Activated B cell treated with CpG ODN at 0.5 μM for 24 hours (primary cell): Measurements from ENCODE around the gene MCAT. TPM values are rescaled to one million over a fixed set of nuclear protein-coding genes. Genes with fewer than 3 reads are reported as not detected.
"Not testable (repeated sequence)": the region's sequence is repeated elsewhere in the genome, so short reads cannot be mapped to it uniquely, and the experiment has no call there.

Source experiments
- ATAC-seq: fragments of 200-7000 bp; cut with Tn5 transposase; one replicate; pipeline ENCODE4 v1.10.0; 2021; ENCODE audit warnings: low read depth, mild to moderate bottlenecking, moderate library complexity
- CTCF ChIA-PET: fragments of 350-600 bp; sonication (Branson Sonifier 250); formaldehyde crosslinking; loops from one replicate; lab custom pipeline; 2021; ENCODE audit warnings: antibody characterized with exemption; lab: Charles Lee
- POLR2A ChIA-PET: fragments of 350-600 bp; sonication (Branson Sonifier 250); formaldehyde crosslinking; loops from one replicate; lab custom pipeline; 2021; ENCODE audit warnings: antibody characterized with exemption; lab: Charles Lee
- DNase-seq: peaks from one replicate; pipeline ENCODE4 v3.0.0; 2022
- H3K27ac Mint-ChIP-seq: one replicate; pipeline ENCODE4 v1.8.0; 2020; ENCODE audit warnings: mixed read lengths
- H3K27me3 Mint-ChIP-seq: one replicate; pipeline ENCODE4 v1.8.0; 2021; ENCODE audit warnings: mixed read lengths
- H3K36me3 Mint-ChIP-seq: one replicate; pipeline ENCODE4 v1.8.0; 2021; ENCODE audit warnings: low read depth, mixed read lengths
- H3K4me1 Mint-ChIP-seq: one replicate; pipeline ENCODE4 v1.8.0; 2021; ENCODE audit warnings: mixed read lengths
- H3K4me3 Mint-ChIP-seq: one replicate; pipeline ENCODE4 v1.8.0; 2020; ENCODE audit warnings: mild to moderate bottlenecking, mixed read lengths
- H3K9me3 Mint-ChIP-seq: one replicate; pipeline ENCODE4 v1.8.0; 2020; ENCODE audit warnings: mixed read lengths
- intact Hi-C: fragments of 100-400 bp; cut with micrococcal nuclease; formaldehyde crosslinking; loops from one replicate; pipeline ENCODE4 v1.15.1; 2024
- total RNA-seq: library from RNA; stranded (reverse); gene quantifications from 2 replicates; pipeline ENCODE4 v1.2.3, GENCODE V29; 2022
- TF ChIP-seq, protein P1 (sequence below): fragments of 200-600 bp; IDR thresholded peaks from one replicate; pipeline ENCODE4 v1.8.0; 2022; ENCODE audit warnings: antibody characterized with exemption, mild to moderate bottlenecking

MCAT gene
- total RNA-seq, 1 donor from 2014 or later = 12.7 TPM

- peaks cover 53% of the 10 kb centered on the region for H3K4me1 Mint-ChIP-seq
- DNase-seq (peak; percentile 71), ATAC-seq (peak; percentile 65)
- POLR2A ChIA-PET = interaction anchor here (1.0 kb wide), 1 partner anchor 10 kb away, joined by 3 read pairs; no protein-coding TSS in a partner anchor
- no peaks in the 10 kb centered on the region for H3K27me3 Mint-ChIP-seq
- peak within 1 kb of the TSS; percentile 89 for H3K4me3 Mint-ChIP-seq
- intact Hi-C loops = loop anchor here (1.0 to 5.0 kb wide), 3 partner anchors 8 to 39 kb away; partner anchors contain the start of genes BIK, MCAT and TTLL12
- peaks cover 3% of the 10 kb centered on the region for H3K36me3 Mint-ChIP-seq
- CTCF ChIA-PET = no interaction called here
- H3K9me3 Mint-ChIP-seq = no peaks in the 10 kb centered on the region
- TF ChIP-seq, protein P1, sequence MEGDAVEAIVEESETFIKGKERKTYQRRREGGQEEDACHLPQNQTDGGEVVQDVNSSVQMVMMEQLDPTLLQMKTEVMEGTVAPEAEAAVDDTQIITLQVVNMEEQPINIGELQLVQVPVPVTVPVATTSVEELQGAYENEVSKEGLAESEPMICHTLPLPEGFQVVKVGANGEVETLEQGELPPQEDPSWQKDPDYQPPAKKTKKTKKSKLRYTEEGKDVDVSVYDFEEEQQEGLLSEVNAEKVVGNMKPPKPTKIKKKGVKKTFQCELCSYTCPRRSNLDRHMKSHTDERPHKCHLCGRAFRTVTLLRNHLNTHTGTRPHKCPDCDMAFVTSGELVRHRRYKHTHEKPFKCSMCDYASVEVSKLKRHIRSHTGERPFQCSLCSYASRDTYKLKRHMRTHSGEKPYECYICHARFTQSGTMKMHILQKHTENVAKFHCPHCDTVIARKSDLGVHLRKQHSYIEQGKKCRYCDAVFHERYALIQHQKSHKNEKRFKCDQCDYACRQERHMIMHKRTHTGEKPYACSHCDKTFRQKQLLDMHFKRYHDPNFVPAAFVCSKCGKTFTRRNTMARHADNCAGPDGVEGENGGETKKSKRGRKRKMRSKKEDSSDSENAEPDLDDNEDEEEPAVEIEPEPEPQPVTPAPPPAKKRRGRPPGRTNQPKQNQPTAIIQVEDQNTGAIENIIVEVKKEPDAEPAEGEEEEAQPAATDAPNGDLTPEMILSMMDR = no peak
- peak within 1 kb of the TSS; percentile 82 for H3K27ac Mint-ChIP-seq
Observed at GRCh38 chr22:43151251-43152002, 8.2 kb upstream of the MCAT start, which contains the start of gene TSPO. Gene TSPO (plus strand): TSS chr22:43151559. CDS start chr22:43159239, 7,680 bp downstream.

- Mint-ChIP-seq H3K27ac (peak overlapping the region; percentile 82), H3K36me3 (peaks cover 3% of the 10 kb centered on the region), H3K4me1 (peaks cover 51% of the 10 kb centered on the region), H3K4me3 (peak overlapping the region; percentile 89), H3K9me3 (no peaks in the 10 kb centered on the region), H3K27me3 (no peaks in the 10 kb centered on the region)
- ChIA-PET POLR2A (no interaction called here), CTCF (no interaction called here)
- intact Hi-C loops = loop anchor here (1.0 to 5.0 kb wide), 2 partner anchors 7 to 38 kb away; partner anchors contain the start of genes BIK and MCAT
- DNase-seq (no peak), ATAC-seq (no peak)
- TF ChIP-seq, protein P1 = no peak
Observed at GRCh38 chr22:43150731-43151206, 7.6 kb upstream of the MCAT start.

- TF ChIP-seq, protein P1 = no peak
- no peak overlapping the region for H3K4me3 Mint-ChIP-seq
- peak overlapping the region; percentile 81 for H3K27ac Mint-ChIP-seq
- ATAC-seq (no peak), DNase-seq (no peak)
- peaks cover 3% of the 10 kb centered on the region for H3K36me3 Mint-ChIP-seq
- ChIA-PET CTCF (no interaction called here), POLR2A (interaction anchor here (0.6 to 1.5 kb wide), 2 partner anchors 39 to 533 kb away, joined by 3 to 6 read pairs; no protein-coding TSS in a partner anchor)
- intact Hi-C loops = loop anchor here (10.0 kb wide), 1 partner anchor 134 kb away; the partner anchor contains the start of gene PACSIN2
- H3K4me1 Mint-ChIP-seq = peaks cover 54% of the 10 kb centered on the region
- H3K9me3 Mint-ChIP-seq = no peaks in the 10 kb centered on the region
- H3K27me3 Mint-ChIP-seq = no peaks in the 10 kb centered on the region
Observed at GRCh38 chr22:43148581-43148980, 5.4 kb upstream of the MCAT start.

- Mint-ChIP-seq H3K4me1 (peaks cover 52% of the 10 kb centered on the region), H3K27ac (peak overlapping the region; percentile 81), H3K9me3 (no peaks in the 10 kb centered on the region), H3K4me3 (peak overlapping the region; percentile 70), H3K36me3 (peaks cover 3% of the 10 kb centered on the region), H3K27me3 (no peaks in the 10 kb centered on the region)
- ChIA-PET POLR2A (interaction anchor here (0.9 to 1.5 kb wide), 3 partner anchors 40 to 1705 kb away, joined by 3 to 6 read pairs (median 4); no protein-coding TSS in a partner anchor), CTCF (no interaction called here)
- ATAC-seq = no peak
- TF ChIP-seq, protein P1 = no peak
- intact Hi-C loops = loop anchor here (10.0 kb wide), 1 partner anchor 133 kb away; the partner anchor contains the start of gene PACSIN2
- no peak for DNase-seq
Observed at GRCh38 chr22:43147821-43148220, 4.6 kb upstream of the MCAT start.

DNA sequence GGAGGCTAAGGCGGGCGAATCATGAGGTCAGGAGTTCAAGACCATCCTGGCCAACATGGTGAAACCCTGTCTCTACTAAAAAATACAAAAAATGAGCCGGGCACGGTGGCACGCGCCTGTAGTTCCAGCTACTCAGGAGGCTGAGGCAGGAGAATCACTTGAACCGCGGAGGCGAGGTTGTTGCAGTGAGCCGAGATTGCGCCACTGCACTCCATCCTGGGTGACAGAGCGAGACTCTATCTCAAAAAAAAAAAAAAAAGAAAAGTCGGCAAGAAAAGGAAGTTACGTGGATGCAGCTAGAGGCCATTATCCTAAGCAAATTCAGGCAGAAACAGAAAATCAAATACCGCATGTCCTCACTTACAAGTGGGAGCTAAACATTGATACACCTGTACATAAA is 3.1 kb upstream of the MCAT start:
- Mint-ChIP-seq H3K4me1 (peaks cover 50% of the 10 kb centered on the region), H3K27ac (peak overlapping the region; percentile 81), H3K4me3 (peak overlapping the region; percentile 19)
- H3K9me3 Mint-ChIP-seq, H3K27me3 Mint-ChIP-seq, CTCF ChIA-PET, ATAC-seq, DNase-seq, H3K36me3 Mint-ChIP-seq: not testable (repeated sequence)
- POLR2A ChIA-PET = interaction anchor here (0.6 to 1.6 kb wide), 4 partner anchors 41 to 607 kb away, joined by 4 to 21 read pairs (median 6); partner anchors contain the start of gene PACSIN2
- intact Hi-C loops = loop anchor here (10.0 kb wide), 1 partner anchor 132 kb away; the partner anchor contains the start of gene PACSIN2

GRCh38 chr22:43145371-43145770 is 2.2 kb upstream of the MCAT start:
- peaks cover 46% of the 10 kb centered on the region for H3K4me1 Mint-ChIP-seq
- intact Hi-C loops = loop anchor here (10.0 kb wide), 1 partner anchor 131 kb away; the partner anchor contains the start of gene PACSIN2
- DNase-seq, ATAC-seq, H3K4me3 Mint-ChIP-seq, CTCF ChIA-PET, H3K9me3 Mint-ChIP-seq, H3K27me3 Mint-ChIP-seq, H3K36me3 Mint-ChIP-seq: not testable (repeated sequence)
- POLR2A ChIA-PET = interaction anchor here (0.7 to 1.6 kb wide), 3 partner anchors 19 to 368 kb away, joined by 4 to 21 read pairs (median 4); no protein-coding TSS in a partner anchor
- H3K27ac Mint-ChIP-seq = peak overlapping the region; percentile 41
